ENCODE data around the gene COL25A1. TPM values are rescaled to one million over a fixed set of nuclear protein-coding genes. Genes with fewer than 3 reads are reported as not detected.

The COL25A1 gene
- total RNA-seq, 1 donor from 2014 or later = 10.4 TPM

GRCh38 chr4:109235683-109236082 lies 66.8 kb downstream of the COL25A1 start:
- Histone ChIP-seq H3K79me2 (ENCODE audit: insufficient read depth, low read length) (no peaks in the 10 kb centered on the region), H3K27me3 (ENCODE audit: insufficient read depth, low read length) (no peaks in the 10 kb centered on the region), H3K4me2 (ENCODE audit: low read length) (no peak overlapping the region), H4K20me1 (ENCODE audit: insufficient read depth, low read length) (no peaks in the 10 kb centered on the region), H3K27ac (ENCODE audit: low read depth, low read length) (no peak overlapping the region), H2AFZ (ENCODE audit: low read depth, low read length) (no peak overlapping the region), H3K9ac (ENCODE audit: low read length) (no peak overlapping the region), H3K4me3 (ENCODE audit: insufficient read depth, low read depth, low read length) (no peak overlapping the region), H3K9me3 (ENCODE audit: insufficient read depth, low read depth, low read length) (no peaks in the 10 kb centered on the region), H3K4me1 (ENCODE audit: insufficient read depth, low read length) (no peaks in the 10 kb centered on the region), H3K36me3 (ENCODE audit: insufficient read depth, low read length) (no peaks in the 10 kb centered on the region)
- Mint-ChIP-seq H3K4me3 (ENCODE audit: unreplicated experiment) (no peak overlapping the region), H3K27me3 (ENCODE audit: low read depth, unreplicated experiment) (no peaks in the 10 kb centered on the region), H3K4me1 (ENCODE audit: low read depth, unreplicated experiment) (peaks cover 8% of the 10 kb centered on the region), H3K36me3 (ENCODE audit: low read depth, unreplicated experiment) (peaks cover 5% of the 10 kb centered on the region), H3K9me3 (ENCODE audit: unreplicated experiment) (no peaks in the 10 kb centered on the region), H3K27ac (ENCODE audit: unreplicated experiment) (no peak overlapping the region)
- TF ChIP-seq EZH2 (IDR thresholded peaks at IDR 0.05; ENCODE audit: insufficient read depth, low read length) (no peak), CTCF (IDR thresholded peaks at IDR 0.05; ENCODE audit: insufficient read depth, low read depth, low read length) (no peak)
- DNase-seq (ENCODE audit: low read depth) (no peak), FAIRE-seq (no peak)

- Mint-ChIP-seq H3K36me3 (ENCODE audit: low read depth, unreplicated experiment) (peaks cover 3% of the 10 kb centered on the region), H3K4me1 (ENCODE audit: low read depth, unreplicated experiment) (peaks cover 8% of the 10 kb centered on the region)
- FAIRE-seq = no peak
Observed at GRCh38 chr4:109234596-109234995, 67.9 kb downstream of the COL25A1 start.

More at GRCh38 chr4:109234596-109234995, 67.9 kb downstream of the COL25A1 start:
- no peak overlapping the region for H3K4me2 ChIP-seq (ENCODE audit: low read length)
- no peaks in the 10 kb centered on the region for H3K27me3 ChIP-seq (ENCODE audit: insufficient read depth, low read length)
- no peaks in the 10 kb centered on the region for H3K36me3 ChIP-seq (ENCODE audit: insufficient read depth, low read length)
- no peak overlapping the region for H3K9ac ChIP-seq (ENCODE audit: low read length)
- H3K79me2 ChIP-seq (ENCODE audit: insufficient read depth, low read length) = no peaks in the 10 kb centered on the region
- Mint-ChIP-seq H3K27ac (ENCODE audit: unreplicated experiment) (no peak overlapping the region), H3K9me3 (ENCODE audit: unreplicated experiment) (no peaks in the 10 kb centered on the region), H3K27me3 (ENCODE audit: low read depth, unreplicated experiment) (no peaks in the 10 kb centered on the region), H3K4me3 (ENCODE audit: unreplicated experiment) (no peak overlapping the region)
- H3K4me3 ChIP-seq (ENCODE audit: insufficient read depth, low read depth, low read length) = no peak overlapping the region
- no peak overlapping the region for H2AFZ ChIP-seq (ENCODE audit: low read depth, low read length)
- no peaks in the 10 kb centered on the region for H4K20me1 ChIP-seq (ENCODE audit: insufficient read depth, low read length)
- H3K9me3 ChIP-seq (ENCODE audit: insufficient read depth, low read depth, low read length) = no peaks in the 10 kb centered on the region
- no peaks in the 10 kb centered on the region for H3K4me1 ChIP-seq (ENCODE audit: insufficient read depth, low read length)
- no peak overlapping the region for H3K27ac ChIP-seq (ENCODE audit: low read depth, low read length)
- TF ChIP-seq EZH2 (IDR thresholded peaks at IDR 0.05; ENCODE audit: insufficient read depth, low read length) = no peak
- no peak for TF ChIP-seq CTCF (IDR thresholded peaks at IDR 0.05; ENCODE audit: insufficient read depth, low read depth, low read length)
- DNase-seq (ENCODE audit: low read depth) = no peak

Measured in astrocyte (in vitro differentiated cells and primary cell).